Measurements from ENCODE around the gene PMPCB.

PMPCB gene

GRCh38 chr7:103299660-103300059 is 2.4 kb downstream of the PMPCB start:
- Mint-ChIP-seq H3K9me3 (no peaks in the 10 kb centered on the region), H3K27ac (no peak overlapping the region), H3K27me3 (no peaks in the 10 kb centered on the region), H3K36me3 (ENCODE audit: low read depth) (peaks cover 38% of the 10 kb centered on the region), H3K4me3 (no peak overlapping the region), H3K4me1 (peaks cover 49% of the 10 kb centered on the region)
- ATAC-seq (no peak), DNase-seq (no peak)

- no peak overlapping the region for H3K27ac Mint-ChIP-seq
- DNase-seq (no peak), ATAC-seq (no peak)
- peaks cover 48% of the 10 kb centered on the region for H3K36me3 Mint-ChIP-seq (ENCODE audit: low read depth)
- H3K27me3 Mint-ChIP-seq: no peaks in the 10 kb centered on the region
- no peak overlapping the region for H3K4me3 Mint-ChIP-seq
- H3K9me3 Mint-ChIP-seq: no peaks in the 10 kb centered on the region
- H3K4me1 Mint-ChIP-seq: peaks cover 54% of the 10 kb centered on the region
These were observed 4.2 kb downstream of the PMPCB start for GRCh38 chr7:103301441-103301840.

- Mint-ChIP-seq H3K4me3 (no peak overlapping the region), H3K36me3 (ENCODE audit: low read depth) (peaks cover 73% of the 10 kb centered on the region), H3K27ac (no peak overlapping the region), H3K4me1 (peaks cover 27% of the 10 kb centered on the region), H3K27me3 (no peaks in the 10 kb centered on the region), H3K9me3 (no peaks in the 10 kb centered on the region)
- ATAC-seq (no peak), DNase-seq (no peak)
These were observed 10.4 kb downstream of the PMPCB start for GRCh38 chr7:103307503-103308231.

GRCh38 chr7:103314852-103315251 is 17.6 kb downstream of the PMPCB start:
- Mint-ChIP-seq H3K27ac (peak overlapping the region; percentile 23), H3K9me3 (no peaks in the 10 kb centered on the region), H3K4me1 (no peaks in the 10 kb centered on the region), H3K36me3 (ENCODE audit: low read depth) (peaks cover 82% of the 10 kb centered on the region), H3K27me3 (no peaks in the 10 kb centered on the region), H3K4me3 (no peak overlapping the region)
- ATAC-seq (no peak), DNase-seq (no peak)

GRCh38 chr7:103316380-103316941 is 19.2 kb downstream of the PMPCB start:
- no peaks in the 10 kb centered on the region for H3K27me3 Mint-ChIP-seq
- ATAC-seq: no peak
- peak overlapping the region; percentile 21 for H3K27ac Mint-ChIP-seq
- DNase-seq: no peak
- H3K36me3 Mint-ChIP-seq (ENCODE audit: low read depth): peaks cover 74% of the 10 kb centered on the region
- no peak overlapping the region for H3K4me3 Mint-ChIP-seq
- H3K4me1 Mint-ChIP-seq: no peaks in the 10 kb centered on the region
- no peaks in the 10 kb centered on the region for H3K9me3 Mint-ChIP-seq

- H3K9me3 Mint-ChIP-seq: no peaks in the 10 kb centered on the region
- peaks cover 2% of the 10 kb centered on the region for H3K4me1 Mint-ChIP-seq
- DNase-seq: no peak
- peak overlapping the region; percentile 21 for H3K27ac Mint-ChIP-seq
- no peaks in the 10 kb centered on the region for H3K27me3 Mint-ChIP-seq
- H3K4me3 Mint-ChIP-seq: no peak overlapping the region
- H3K36me3 Mint-ChIP-seq (ENCODE audit: low read depth): peaks cover 71% of the 10 kb centered on the region
- peak; percentile 28 for ATAC-seq
These were observed 19.8 kb downstream of the PMPCB start for GRCh38 chr7:103317009-103317408.

GRCh38 chr7:103325744-103326143 is 28.5 kb downstream of the PMPCB start:
- Mint-ChIP-seq H3K4me1 (peaks cover 22% of the 10 kb centered on the region), H3K9me3 (no peaks in the 10 kb centered on the region), H3K4me3 (no peak overlapping the region), H3K36me3 (ENCODE audit: low read depth) (peaks cover 40% of the 10 kb centered on the region), H3K27ac (peak overlapping the region; percentile 82), H3K27me3 (no peaks in the 10 kb centered on the region)
- DNase-seq (no peak), ATAC-seq (peak; percentile 97)

GRCh38 chr7:103336761-103337160 is 39.5 kb downstream of the PMPCB start:
- no peaks in the 10 kb centered on the region for H3K9me3 Mint-ChIP-seq
- no peak overlapping the region for H3K27ac Mint-ChIP-seq
- no peak for ATAC-seq
- no peak for DNase-seq
- H3K36me3 Mint-ChIP-seq (ENCODE audit: low read depth): peaks cover 57% of the 10 kb centered on the region
- peaks cover 21% of the 10 kb centered on the region for H3K4me1 Mint-ChIP-seq
- no peaks in the 10 kb centered on the region for H3K27me3 Mint-ChIP-seq
- no peak overlapping the region for H3K4me3 Mint-ChIP-seq

- DNase-seq (no peak), ATAC-seq (no peak)
- no peaks in the 10 kb centered on the region for H3K27me3 Mint-ChIP-seq
- no peaks in the 10 kb centered on the region for H3K9me3 Mint-ChIP-seq
- H3K27ac Mint-ChIP-seq: peak overlapping the region; percentile 14
- H3K4me3 Mint-ChIP-seq: no peak overlapping the region
- peaks cover 57% of the 10 kb centered on the region for H3K36me3 Mint-ChIP-seq (ENCODE audit: low read depth)
- H3K4me1 Mint-ChIP-seq: peaks cover 35% of the 10 kb centered on the region
These were observed 41.6 kb downstream of the PMPCB start for GRCh38 chr7:103338864-103339263.

GRCh38 chr7:103341466-103341865 is 44.2 kb downstream of the PMPCB start:
- peaks cover 55% of the 10 kb centered on the region for H3K36me3 Mint-ChIP-seq (ENCODE audit: low read depth)
- no peaks in the 10 kb centered on the region for H3K27me3 Mint-ChIP-seq
- peak overlapping the region; percentile 62 for H3K27ac Mint-ChIP-seq
- peak overlapping the region; percentile 94 for H3K4me3 Mint-ChIP-seq
- DNase-seq: no peak
- H3K9me3 Mint-ChIP-seq: no peaks in the 10 kb centered on the region
- peaks cover 50% of the 10 kb centered on the region for H3K4me1 Mint-ChIP-seq
- no peak for ATAC-seq

GRCh38 chr7:103343332-103343731 is 46.1 kb downstream of the PMPCB start:
- Mint-ChIP-seq H3K9me3 (no peaks in the 10 kb centered on the region), H3K4me1 (peaks cover 63% of the 10 kb centered on the region), H3K36me3 (ENCODE audit: low read depth) (peaks cover 46% of the 10 kb centered on the region), H3K27ac (peak overlapping the region; percentile 97), H3K27me3 (no peaks in the 10 kb centered on the region), H3K4me3 (peak overlapping the region; percentile 94)
- ATAC-seq (no peak), DNase-seq (no peak)

GRCh38 chr7:103343758-103344452 is 46.7 kb downstream of the PMPCB start:
- Mint-ChIP-seq H3K9me3 (no peaks in the 10 kb centered on the region), H3K36me3 (ENCODE audit: low read depth) (peaks cover 45% of the 10 kb centered on the region), H3K4me1 (peaks cover 67% of the 10 kb centered on the region), H3K27ac (peak overlapping the region; percentile 97), H3K27me3 (no peaks in the 10 kb centered on the region), H3K4me3 (peak overlapping the region; percentile 94)
- DNase-seq (peak; percentile 34), ATAC-seq (peak; percentile 20)

- DNase-seq: peak; percentile 84
- H3K27me3 Mint-ChIP-seq: no peaks in the 10 kb centered on the region
- peaks cover 69% of the 10 kb centered on the region for H3K4me1 Mint-ChIP-seq
- peak within 1 kb of the TSS; percentile 94 for H3K4me3 Mint-ChIP-seq
- H3K27ac Mint-ChIP-seq: peak within 1 kb of the TSS; percentile 97
- no peaks in the 10 kb centered on the region for H3K9me3 Mint-ChIP-seq
- H3K36me3 Mint-ChIP-seq (ENCODE audit: low read depth): peaks cover 40% of the 10 kb centered on the region
- peak; percentile 92 for ATAC-seq
These were observed 47.4 kb downstream of the PMPCB start, which contains the start of gene DNAJC2 for GRCh38 chr7:103344453-103345149. Gene DNAJC2 (minus strand): TSS chr7:103344767. CDS start chr7:103344622, 145 bp downstream.

GRCh38 chr7:103346396-103346795 is 49.2 kb downstream of the PMPCB start:
- Mint-ChIP-seq H3K36me3 (ENCODE audit: low read depth) (peaks cover 32% of the 10 kb centered on the region), H3K4me1 (peaks cover 68% of the 10 kb centered on the region), H3K27ac (no peak overlapping the region), H3K9me3 (no peaks in the 10 kb centered on the region), H3K27me3 (no peaks in the 10 kb centered on the region), H3K4me3 (peak overlapping the region; percentile 100)
- no peak for ATAC-seq
- no peak for DNase-seq

Measured in activated naive CD8-positive, alpha-beta T cell treated with anti-CD3 and anti-CD28 coated beads, Interleukin-2, amount 50 U/mL, for 24 hours (primary cell).